Occipital lobe (tissue), 3 donors: ENCODE measurements around the gene C17orf58. TPM values are rescaled to one million over a fixed set of nuclear protein-coding genes. Genes with fewer than 3 reads are reported as not detected.
"Not testable (repeated sequence)": the region's sequence is repeated elsewhere in the genome, so short reads cannot be mapped to it uniquely, and the experiment has no call there.

Experiments
- DNase-seq: peaks from one replicate; lab custom pipeline; 2025; lab: John Stamatoyannopoulos, UW
- small RNA-seq: library from RNA; depleted of rRNA; stranded (forward); fragments of <200 nt; gene quantifications from one replicate; pipeline ENCODE3, GENCODE V24; 2014
- total RNA-seq: library from RNA; depleted of rRNA; stranded (reverse); fragments of >200 nt; gene quantifications from one replicate; pipeline ENCODE4 v1.2.3, GENCODE V29; 2014

Gene C17orf58
- total RNA-seq, 1 donor from 2014 or later = 34.9 TPM

DNA sequence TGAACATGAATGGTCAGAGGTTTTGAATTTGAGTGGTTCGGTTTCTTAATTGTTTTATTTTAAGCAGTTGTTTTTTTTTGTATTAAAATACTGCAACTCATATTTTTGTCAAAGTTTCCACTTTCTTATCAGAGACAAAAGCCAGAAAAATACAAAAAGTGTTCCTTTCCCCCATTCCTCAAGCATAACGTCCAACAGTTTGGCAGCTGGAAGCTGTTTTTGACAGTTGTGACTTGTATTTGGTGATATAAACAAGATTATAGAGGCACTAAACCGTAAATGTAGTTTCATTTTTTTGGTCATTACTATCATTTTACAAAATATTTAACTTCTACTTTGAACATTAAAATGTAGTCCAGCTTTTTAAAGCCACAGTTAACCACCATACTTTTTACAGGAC lies 36.0 kb downstream of the C17orf58 start:
- not testable (repeated sequence) for DNase-seq

DNA sequence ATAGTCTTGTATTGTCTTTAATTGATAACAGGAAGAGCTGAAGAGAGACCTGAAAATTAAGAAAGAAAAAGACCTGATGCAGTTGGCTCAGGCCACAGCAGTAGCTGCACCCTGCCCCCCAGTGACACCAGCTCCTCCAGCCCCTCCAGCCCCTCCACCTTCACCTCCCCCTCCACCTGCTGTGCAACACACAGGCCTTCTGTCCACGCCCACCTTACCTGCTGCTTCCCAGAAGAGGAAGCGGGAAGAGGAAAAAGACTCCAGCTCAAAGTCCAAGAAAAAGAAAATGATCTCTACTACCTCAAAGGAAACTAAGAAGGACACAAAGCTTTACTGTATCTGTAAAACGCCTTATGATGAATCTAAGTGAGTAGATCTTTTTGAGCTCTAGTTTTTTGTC lies 36.8 kb downstream of the C17orf58 start:
- no peak for DNase-seq

DNA sequence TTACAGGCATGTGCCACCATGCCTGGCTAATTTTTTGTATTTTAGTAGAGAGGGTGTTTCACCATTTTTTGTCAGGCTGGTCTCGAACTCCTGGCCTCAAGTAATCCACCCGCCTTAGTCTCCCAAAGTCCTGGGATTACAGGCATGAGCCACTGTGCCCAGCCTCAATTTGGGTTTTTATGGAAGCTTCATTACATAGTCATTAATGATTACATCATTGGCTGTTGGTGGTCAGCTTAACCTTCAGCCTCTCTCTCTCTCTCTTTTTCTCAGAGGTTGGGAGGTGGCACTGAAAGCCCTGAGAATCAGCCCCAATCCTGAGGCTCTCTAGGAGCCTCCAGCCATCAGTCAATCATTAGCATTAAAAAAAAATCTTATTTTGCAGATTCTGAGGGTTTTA lies 45.3 kb downstream of the C17orf58 start:
- no peak for DNase-seq

DNA sequence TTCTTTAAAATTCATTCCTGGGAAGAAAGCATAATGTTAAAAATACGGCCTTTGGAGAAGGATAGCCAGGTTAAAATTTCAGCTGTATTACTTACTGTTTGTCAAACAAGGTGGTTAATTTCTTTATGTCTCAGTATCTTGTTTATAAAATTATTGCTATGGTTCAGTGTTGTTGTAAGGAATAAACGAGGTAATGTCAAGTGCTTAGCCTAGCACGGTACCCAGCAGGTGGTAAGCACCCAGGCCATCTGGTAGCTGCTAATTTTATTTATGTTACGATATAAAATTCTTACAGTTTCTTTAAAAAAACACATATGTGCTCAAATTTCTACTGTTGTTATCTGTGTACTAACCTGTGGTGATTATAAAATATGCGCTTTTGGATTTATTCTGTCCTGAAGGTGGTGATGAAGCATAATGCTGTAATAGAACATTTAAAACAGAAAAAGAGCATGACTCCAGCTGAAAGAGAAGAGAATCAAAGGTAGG lies 48.9 kb downstream of the C17orf58 start:
- no peak for DNase-seq

DNA sequence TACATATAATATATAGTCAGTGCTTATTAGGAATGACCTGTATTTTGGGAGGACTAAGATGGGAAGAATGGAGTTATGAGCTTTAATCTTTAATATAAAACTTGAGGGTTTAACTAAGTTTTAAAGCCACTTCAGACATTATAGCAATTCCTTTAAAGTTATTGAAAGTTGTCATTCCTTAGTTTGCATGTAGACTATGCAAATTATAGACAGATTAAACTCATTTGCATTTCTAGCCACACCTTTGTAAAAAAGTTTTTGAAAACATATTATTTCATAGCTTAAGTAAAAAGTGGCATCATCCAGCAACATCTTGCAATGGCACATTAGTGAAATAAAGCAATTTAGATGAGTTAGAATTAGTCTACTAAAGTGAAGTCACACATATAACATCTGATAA lies 49.8 kb downstream of the C17orf58 start:
- no peak for DNase-seq

DNA sequence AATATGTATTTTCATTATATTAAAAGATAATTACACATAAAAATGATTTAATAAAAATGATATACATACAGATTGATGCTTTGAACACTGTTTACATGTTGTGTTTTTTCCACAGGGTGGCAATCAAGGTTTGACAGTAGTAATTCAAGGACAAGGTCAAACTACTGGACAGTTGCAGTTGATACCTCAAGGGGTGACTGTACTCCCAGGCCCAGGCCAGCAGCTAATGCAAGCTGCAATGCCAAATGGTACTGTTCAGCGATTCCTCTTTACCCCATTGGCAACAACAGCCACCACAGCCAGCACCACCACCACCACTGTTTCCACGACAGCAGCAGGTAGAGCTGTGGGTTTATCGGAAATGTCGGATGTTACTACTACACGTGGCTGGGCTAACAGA lies 52.2 kb downstream of the C17orf58 start:
- no peak for DNase-seq

DNA sequence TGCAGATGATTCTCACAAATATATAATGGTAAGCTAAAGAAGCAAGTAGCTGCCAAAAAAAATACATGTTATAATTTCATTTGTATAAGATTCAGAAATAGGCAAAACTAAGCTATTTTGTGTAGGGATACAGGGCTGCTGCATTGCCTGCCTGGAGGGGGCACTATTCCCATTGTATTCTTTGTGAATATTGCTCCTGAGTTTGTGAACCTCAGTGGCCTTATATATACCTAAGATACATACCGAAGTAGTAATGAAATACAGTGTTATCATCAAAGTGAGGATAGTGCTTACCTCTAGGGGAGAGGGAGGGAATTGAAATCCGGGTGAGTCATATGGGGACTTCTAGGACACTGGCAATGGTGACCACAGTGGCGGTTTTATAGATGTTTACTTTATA lies 53.5 kb downstream of the C17orf58 start:
- no peak for DNase-seq

Small RNA genes within 50 kb of the gene (small RNA-seq; reads per million reads assigned to genes)
- gene RN7SL622P = not detected

Other genes with a start within 250 kb of the C17orf58 start
- 144 TPM for gene BPTF, start 171.0 kb downstream of the C17orf58 start, total RNA-seq
- 34.2 TPM for gene KPNA2, start 39.3 kb upstream of the C17orf58 start, total RNA-seq